ENCODE measurements around the gene ALPP. TPM values are rescaled to one million over a fixed set of nuclear protein-coding genes. Genes with fewer than 3 reads are reported as not detected.
A peak's percentile ranks its signal among the peaks of the same experiment; 100 is the strongest.
"Not testable (repeated sequence)": the region's sequence is repeated elsewhere in the genome, so short reads cannot be mapped to it uniquely, and the experiment has no call there.

The ALPP gene
- total RNA-seq, 8 experiments from 2014 or later = 0.05 to 1.6 (median 0.30) TPM; not detected in 2

GRCh38 chr2:232384466-232384865 is 5.9 kb downstream of the ALPP start:
- Histone ChIP-seq H3K27ac (no peak overlapping the region), H3K4me3 (no peak overlapping the region), H3K4me1 (replicated peaks in 1 of 2) (peaks cover 2 to 5% of the 10 kb centered on the region in 2 donors)
- in situ Hi-C loops (cut with MboI; ENCODE audit: low pct_unique_long_range_greater_than_20kb in 2 of 9, low sequenced_read_pairs in 9 of 9, unreplicated experiment in 9 of 9) = no loop called here
- ATAC-seq (replicated peaks in 6 of 8) = no peak
- 71 to 100% (median 92%) methylated on average over 1 of the region's 1 CpG; no CpG with 5 or more reads in 4 of the 10 experiments for WGBS, 10 experiments

DNA sequence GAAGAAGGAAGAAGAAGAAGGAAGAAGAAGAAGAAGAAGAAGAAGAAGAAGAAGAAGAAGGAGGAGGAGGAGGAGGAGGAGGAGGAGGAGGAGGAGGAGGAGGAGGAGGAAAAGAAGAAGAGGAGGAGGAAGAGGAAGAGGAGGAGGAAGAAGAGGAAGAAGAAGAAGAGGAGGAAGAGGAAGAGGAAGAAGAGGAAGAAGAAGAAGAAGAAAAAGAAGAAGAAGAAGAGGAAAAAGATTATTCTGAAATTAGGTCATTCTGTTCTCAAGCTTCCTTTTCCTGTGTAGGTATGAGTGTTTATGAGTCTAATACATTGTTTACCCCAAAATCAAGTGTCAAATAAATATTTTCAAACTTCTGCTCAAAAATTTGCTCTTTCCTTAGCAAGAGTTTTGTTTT is 6.5 kb downstream of the ALPP start:
- ATAC-seq (replicated peaks in 6 of 8); H3K27ac ChIP-seq; in situ Hi-C loops (cut with MboI; ENCODE audit: low pct_unique_long_range_greater_than_20kb in 2 of 9, low sequenced_read_pairs in 9 of 9, unreplicated experiment in 9 of 9); H3K4me1 ChIP-seq (replicated peaks in 1 of 2); H3K4me3 ChIP-seq: not testable (repeated sequence)

- Histone ChIP-seq H3K4me1 (replicated peaks in 1 of 2) (peaks cover 2 to 5% of the 10 kb centered on the region in 2 donors), H3K27ac (no peak overlapping the region), H3K4me3 (peak overlapping the region in 3 of 5 donors; percentile 18 to 31 (median 20))
- ATAC-seq (replicated peaks in 6 of 8) = peak in 1 of 8 experiments; percentile 12
- in situ Hi-C loops (cut with MboI; ENCODE audit: low pct_unique_long_range_greater_than_20kb in 2 of 9, low sequenced_read_pairs in 9 of 9, unreplicated experiment in 9 of 9) = no loop called here
- WGBS, 10 experiments = 0 to 58% (median 13%) methylated on average over 2 to 18 of the region's 24 CpGs
Observed at GRCh38 chr2:232385660-232386489, 7.3 kb downstream of the ALPP start.

GRCh38 chr2:232386490-232386739 is 7.9 kb downstream of the ALPP start:
- peak in 2 of 8 experiments; percentile 90 for ATAC-seq (replicated peaks in 6 of 8)
- WGBS, 10 experiments = 0 to 18% methylated on average over 1 to 3 of the region's 23 CpGs; no CpG with 5 or more reads in 8 of the 10 experiments
- peak overlapping the region; percentile 12 to 31 (median 18) for H3K4me3 ChIP-seq
- no peak overlapping the region for H3K27ac ChIP-seq
- peaks cover 2 to 5% of the 10 kb centered on the region in 2 donors for H3K4me1 ChIP-seq (replicated peaks in 1 of 2)
- in situ Hi-C loops (cut with MboI; ENCODE audit: low pct_unique_long_range_greater_than_20kb in 2 of 9, low sequenced_read_pairs in 9 of 9, unreplicated experiment in 9 of 9) = no loop called here

GRCh38 chr2:232386740-232387450 is 8.3 kb downstream of the ALPP start:
- no peak overlapping the region for H3K27ac ChIP-seq
- 0 to 25% (median 8%) methylated on average over 2 to 39 of the region's 75 CpGs; no CpG with 5 or more reads in 3 of the 10 experiments for WGBS, 10 experiments
- in situ Hi-C loops (cut with MboI; ENCODE audit: low pct_unique_long_range_greater_than_20kb in 2 of 9, low sequenced_read_pairs in 9 of 9, unreplicated experiment in 9 of 9) = no loop called here
- peak in 5 of 8 experiments; percentile 32 to 89 (median 73) for ATAC-seq (replicated peaks in 6 of 8)
- peak overlapping the region; percentile 12 to 31 (median 18) for H3K4me3 ChIP-seq
- H3K4me1 ChIP-seq (replicated peaks in 1 of 2) = peaks cover 2 to 5% of the 10 kb centered on the region in 2 donors

DNA sequence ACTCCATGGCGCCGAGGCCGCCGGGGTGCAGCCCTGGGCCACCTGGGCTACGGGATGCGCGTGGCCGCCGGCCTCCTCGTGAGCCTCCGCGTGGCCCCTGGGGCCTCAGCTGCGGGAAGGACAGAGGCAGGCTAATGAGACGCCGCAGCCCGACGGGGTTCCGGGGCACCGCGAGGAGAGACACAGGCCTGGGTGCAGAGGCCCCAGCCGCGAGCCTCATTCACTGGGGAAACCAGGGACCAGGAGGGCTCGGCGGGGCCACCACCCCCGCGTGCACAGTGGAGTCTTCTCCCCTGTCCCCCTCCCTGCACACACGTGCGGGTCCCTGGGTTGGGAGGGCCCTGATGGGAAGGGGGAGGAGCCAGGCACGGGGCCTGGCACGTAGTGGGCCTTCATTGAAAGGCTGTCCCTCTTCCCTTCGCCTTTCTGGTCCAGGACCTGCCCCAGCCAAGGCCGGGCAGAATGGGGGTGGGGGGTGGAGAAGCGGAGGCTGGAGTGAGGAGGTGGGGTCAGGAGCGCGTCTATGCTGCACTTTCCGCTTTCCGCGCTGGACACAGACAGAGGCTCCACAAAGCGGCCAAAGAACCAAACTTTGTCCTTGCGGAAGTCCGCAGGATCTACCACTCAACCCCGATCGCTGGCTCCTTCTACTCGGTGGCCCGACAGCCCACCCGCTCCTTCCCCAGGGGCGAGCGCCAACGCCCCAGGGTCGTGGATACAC is 9.1 kb downstream of the ALPP start:
- Histone ChIP-seq H3K27ac (no peak overlapping the region), H3K4me1 (replicated peaks in 1 of 2) (peaks cover 2 to 5% of the 10 kb centered on the region in 2 donors), H3K4me3 (no peak overlapping the region)
- ATAC-seq (replicated peaks in 6 of 8) = peak in 2 of 8 experiments; percentile 13 to 24
- in situ Hi-C loops (cut with MboI; ENCODE audit: low pct_unique_long_range_greater_than_20kb in 2 of 9, low sequenced_read_pairs in 9 of 9, unreplicated experiment in 9 of 9) = no loop called here
- 17 to 22% methylated on average over 2 to 5 of the region's 50 CpGs; no CpG with 5 or more reads in 8 of the 10 experiments for WGBS, 10 experiments

GRCh38 chr2:232388324-232388891 is 9.9 kb downstream of the ALPP start:
- 0 to 41% (median 17%) methylated on average over 1 to 8 of the region's 42 CpGs; no CpG with 5 or more reads in 6 of the 10 experiments for WGBS, 10 experiments
- Histone ChIP-seq H3K4me3 (no peak overlapping the region), H3K4me1 (replicated peaks in 1 of 2) (peaks cover 2 to 5% of the 10 kb centered on the region in 2 donors), H3K27ac (no peak overlapping the region)
- in situ Hi-C loops (cut with MboI; ENCODE audit: low pct_unique_long_range_greater_than_20kb in 2 of 9, low sequenced_read_pairs in 9 of 9, unreplicated experiment in 9 of 9) = no loop called here
- ATAC-seq (replicated peaks in 6 of 8) = no peak

GRCh38 chr2:232389327-232389726 is 10.8 kb downstream of the ALPP start:
- Histone ChIP-seq H3K27ac (no peak overlapping the region), H3K4me3 (no peak overlapping the region), H3K4me1 (replicated peaks in 1 of 2) (peaks cover 2 to 5% of the 10 kb centered on the region in 2 donors)
- in situ Hi-C loops (cut with MboI; ENCODE audit: low pct_unique_long_range_greater_than_20kb in 2 of 9, low sequenced_read_pairs in 9 of 9, unreplicated experiment in 9 of 9) = no loop called here
- 0 to 82% (median 52%) methylated on average over 1 to 6 of the region's 6 CpGs for WGBS, 10 experiments
- no peak for ATAC-seq (replicated peaks in 6 of 8)

GRCh38 chr2:232390661-232391060 is 12.1 kb downstream of the ALPP start:
- in situ Hi-C loops (cut with MboI; ENCODE audit: low pct_unique_long_range_greater_than_20kb in 2 of 9, low sequenced_read_pairs in 9 of 9, unreplicated experiment in 9 of 9) = no loop called here
- no peak overlapping the region for H3K4me3 ChIP-seq
- H3K4me1 ChIP-seq (replicated peaks in 1 of 2) = peaks cover 2 to 5% of the 10 kb centered on the region in 2 donors
- H3K27ac ChIP-seq = no peak overlapping the region
- WGBS, 10 experiments = 14 to 61% (median 33%) methylated on average over 1 to 3 of the region's 3 CpGs
- ATAC-seq (replicated peaks in 6 of 8) = no peak

- in situ Hi-C loops (cut with MboI; ENCODE audit: low pct_unique_long_range_greater_than_20kb in 2 of 9, low sequenced_read_pairs in 9 of 9, unreplicated experiment in 9 of 9) = no loop called here
- Histone ChIP-seq H3K4me1 (replicated peaks in 1 of 2) (no peaks in the 10 kb centered on the region), H3K4me3 (no peak overlapping the region), H3K27ac (no peak overlapping the region)
- no peak for ATAC-seq (replicated peaks in 6 of 8)
- 57 to 96% (median 93%) methylated on average over 1 to 6 of the region's 8 CpGs; no CpG with 5 or more reads in 3 of the 10 experiments for WGBS, 10 experiments
Observed at GRCh38 chr2:232393556-232393955, 15.0 kb downstream of the ALPP start.

GRCh38 chr2:232394431-232394830 is 15.9 kb downstream of the ALPP start:
- ATAC-seq (replicated peaks in 6 of 8); H3K4me1 ChIP-seq (replicated peaks in 1 of 2); H3K4me3 ChIP-seq; in situ Hi-C loops (cut with MboI; ENCODE audit: low pct_unique_long_range_greater_than_20kb in 2 of 9, low sequenced_read_pairs in 9 of 9, unreplicated experiment in 9 of 9); H3K27ac ChIP-seq: not testable (repeated sequence)
- 54 to 100% (median 87%) methylated on average over 1 to 7 of the region's 7 CpGs; no CpG with 5 or more reads in 1 of the 10 experiments for WGBS, 10 experiments

- Histone ChIP-seq H3K4me1 (replicated peaks in 1 of 2) (no peaks in the 10 kb centered on the region), H3K27ac (no peak overlapping the region), H3K4me3 (no peak overlapping the region)
- in situ Hi-C loops (cut with MboI; ENCODE audit: low pct_unique_long_range_greater_than_20kb in 2 of 9, low sequenced_read_pairs in 9 of 9, unreplicated experiment in 9 of 9) = no loop called here
- no peak for ATAC-seq (replicated peaks in 6 of 8)
- WGBS, 10 experiments = 28 to 100% (median 86%) methylated on average over 1 of the region's 1 CpG; no CpG with 5 or more reads in 1 of the 10 experiments
Observed at GRCh38 chr2:232395586-232395985, 17.0 kb downstream of the ALPP start.

GRCh38 chr2:232396683-232397082 is 18.1 kb downstream of the ALPP start:
- no peak for ATAC-seq (replicated peaks in 6 of 8)
- Histone ChIP-seq H3K27ac (no peak overlapping the region), H3K4me3 (no peak overlapping the region), H3K4me1 (replicated peaks in 1 of 2) (no peaks in the 10 kb centered on the region)
- in situ Hi-C loops (cut with MboI; ENCODE audit: low pct_unique_long_range_greater_than_20kb in 2 of 9, low sequenced_read_pairs in 9 of 9, unreplicated experiment in 9 of 9) = no loop called here
- WGBS, 10 experiments = 47 to 100% (median 91%) methylated on average over 1 to 2 of the region's 2 CpGs; no CpG with 5 or more reads in 3 of the 10 experiments
